ENCODE measurements around the gene GPX6.

- TF ChIP-seq, protein P1, sequence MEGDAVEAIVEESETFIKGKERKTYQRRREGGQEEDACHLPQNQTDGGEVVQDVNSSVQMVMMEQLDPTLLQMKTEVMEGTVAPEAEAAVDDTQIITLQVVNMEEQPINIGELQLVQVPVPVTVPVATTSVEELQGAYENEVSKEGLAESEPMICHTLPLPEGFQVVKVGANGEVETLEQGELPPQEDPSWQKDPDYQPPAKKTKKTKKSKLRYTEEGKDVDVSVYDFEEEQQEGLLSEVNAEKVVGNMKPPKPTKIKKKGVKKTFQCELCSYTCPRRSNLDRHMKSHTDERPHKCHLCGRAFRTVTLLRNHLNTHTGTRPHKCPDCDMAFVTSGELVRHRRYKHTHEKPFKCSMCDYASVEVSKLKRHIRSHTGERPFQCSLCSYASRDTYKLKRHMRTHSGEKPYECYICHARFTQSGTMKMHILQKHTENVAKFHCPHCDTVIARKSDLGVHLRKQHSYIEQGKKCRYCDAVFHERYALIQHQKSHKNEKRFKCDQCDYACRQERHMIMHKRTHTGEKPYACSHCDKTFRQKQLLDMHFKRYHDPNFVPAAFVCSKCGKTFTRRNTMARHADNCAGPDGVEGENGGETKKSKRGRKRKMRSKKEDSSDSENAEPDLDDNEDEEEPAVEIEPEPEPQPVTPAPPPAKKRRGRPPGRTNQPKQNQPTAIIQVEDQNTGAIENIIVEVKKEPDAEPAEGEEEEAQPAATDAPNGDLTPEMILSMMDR (IDR thresholded peaks at IDR 0.05; ENCODE audit: insufficient read depth, low read length, poor library complexity, severe bottlenecking) = no peak
- TF ChIP-seq EZH2phosphoT487 (conservative IDR thresholded peaks at IDR 0.05; ENCODE audit: low read length) = no peak
These were observed 28.3 kb upstream of the GPX6 start for GRCh38 chr6:28543651-28544610.
